ENCODE data around the gene CLCN4.

CLCN4 gene

GRCh38 chrX:10156199-10157031, at the start of gene CLCN4:
TSS of gene CLCN4 (plus strand) at chrX:10156975. CDS start at chrX:10185033, 28,058 bp downstream.
- no peak for DNase-seq

- no peak for DNase-seq
Observed at GRCh38 chrX:10107483-10107882, 49.3 kb upstream of the CLCN4 start.

DNA sequence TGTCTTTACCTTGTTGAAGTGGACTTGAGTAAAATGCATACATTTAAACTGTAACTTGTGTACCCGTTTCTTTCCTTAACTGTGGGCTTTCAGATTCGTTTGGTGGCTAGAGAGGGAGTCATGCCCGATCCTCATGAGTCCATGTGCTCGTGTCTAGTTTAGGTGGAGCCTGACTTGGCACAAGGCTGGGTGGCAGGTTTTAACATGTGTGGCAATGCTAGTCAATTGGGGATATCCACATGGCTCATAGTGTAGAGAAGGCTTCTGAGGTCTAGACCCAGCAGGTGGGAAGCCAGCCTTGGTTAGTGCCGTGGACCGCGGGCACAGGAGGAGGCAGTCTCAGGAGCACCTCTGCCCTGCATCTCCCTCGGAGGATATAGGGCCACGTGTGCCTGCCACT, 48.5 kb upstream of the CLCN4 start:
- DNase-seq = no peak

DNA sequence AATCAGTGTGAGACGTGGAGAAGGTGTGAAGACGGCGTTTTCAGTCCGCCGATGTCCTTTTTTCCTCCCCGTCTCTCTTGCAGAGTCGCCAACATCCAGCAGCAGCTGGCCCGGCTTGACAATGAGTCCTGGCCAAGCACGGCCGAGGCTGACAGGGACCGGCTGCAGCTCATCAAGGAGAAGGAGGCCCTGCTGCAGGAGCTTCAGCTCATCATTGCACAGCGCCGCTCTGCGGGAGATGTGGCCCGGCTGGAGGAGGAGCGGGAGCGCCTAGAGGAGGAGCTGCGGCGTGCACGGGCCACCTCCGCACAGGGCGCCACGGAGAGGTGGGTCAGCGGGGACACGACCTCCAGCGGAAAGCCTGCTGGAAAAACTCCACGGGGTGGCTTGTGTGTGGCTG, 47.1 kb upstream of the CLCN4 start:
- DNase-seq = no peak

- DNase-seq = no peak
Observed at GRCh38 chrX:10110316-10110935, 46.3 kb upstream of the CLCN4 start.

- DNase-seq = no peak
Observed at GRCh38 chrX:10110984-10111363, 45.8 kb upstream of the CLCN4 start.

DNA sequence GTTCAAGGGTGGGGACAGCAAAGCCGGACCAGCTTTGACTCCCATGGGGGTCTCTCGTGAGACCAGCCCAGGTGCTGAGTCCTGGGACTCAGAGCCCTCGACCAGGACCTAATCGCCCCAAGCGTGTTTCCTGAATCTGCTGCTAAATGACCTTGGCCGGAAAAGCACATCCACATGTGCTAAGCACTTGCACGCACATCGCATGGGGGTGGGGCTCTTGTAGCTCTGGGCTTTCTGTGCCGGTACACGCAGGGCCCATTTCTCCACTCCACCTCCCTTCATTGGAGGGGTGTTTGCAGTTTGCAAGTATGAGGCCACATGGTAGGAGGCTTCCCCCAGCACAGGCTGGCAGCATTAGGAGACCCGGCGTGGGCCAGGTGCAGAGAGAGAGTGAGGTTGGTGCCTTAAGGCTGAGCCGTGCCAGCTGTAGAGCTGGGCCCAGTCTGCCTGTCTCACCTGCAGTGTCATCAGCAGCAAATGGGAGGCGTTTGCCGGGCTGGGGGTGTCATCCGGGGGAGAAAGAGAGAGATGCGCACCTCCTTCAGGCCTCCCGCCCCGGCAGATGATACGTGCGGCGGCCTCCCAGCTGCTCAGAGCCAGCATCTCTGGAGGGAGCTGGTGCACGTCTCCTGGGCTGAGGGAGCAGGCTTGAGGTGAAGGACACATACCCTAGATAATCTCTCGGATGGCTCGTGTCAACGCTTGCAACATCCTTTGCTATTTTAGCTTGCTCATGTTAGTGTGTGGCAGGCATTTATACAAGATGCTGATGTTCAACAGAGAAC, 45.2 kb upstream of the CLCN4 start:
- no peak for DNase-seq

GRCh38 chrX:10112510-10112909, 44.3 kb upstream of the CLCN4 start:
- no peak for DNase-seq

- DNase-seq = no peak
Observed at GRCh38 chrX:10115082-10115481, 41.7 kb upstream of the CLCN4 start.

DNA sequence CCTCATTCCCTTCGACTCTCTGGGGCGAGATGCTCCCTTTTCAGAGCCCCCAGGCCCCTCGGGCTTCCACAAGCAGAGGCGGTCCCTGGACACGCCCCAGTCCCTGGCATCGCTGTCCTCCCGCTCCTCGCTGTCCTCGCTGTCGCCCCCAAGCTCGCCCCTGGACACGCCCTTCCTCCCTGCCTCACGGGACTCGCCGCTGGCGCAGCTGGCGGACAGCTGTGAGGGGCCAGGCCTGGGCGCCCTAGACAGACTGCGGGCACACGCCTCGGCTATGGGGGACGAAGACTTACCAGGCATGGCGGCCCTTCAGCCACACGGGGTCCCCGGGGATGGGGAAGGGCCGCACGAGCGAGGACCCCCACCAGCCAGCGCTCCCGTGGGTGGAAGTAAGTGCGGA, 39.5 kb upstream of the CLCN4 start:
- no peak for DNase-seq

GRCh38 chrX:10117864-10118377, 38.9 kb upstream of the CLCN4 start:
- DNase-seq = no peak

DNA sequence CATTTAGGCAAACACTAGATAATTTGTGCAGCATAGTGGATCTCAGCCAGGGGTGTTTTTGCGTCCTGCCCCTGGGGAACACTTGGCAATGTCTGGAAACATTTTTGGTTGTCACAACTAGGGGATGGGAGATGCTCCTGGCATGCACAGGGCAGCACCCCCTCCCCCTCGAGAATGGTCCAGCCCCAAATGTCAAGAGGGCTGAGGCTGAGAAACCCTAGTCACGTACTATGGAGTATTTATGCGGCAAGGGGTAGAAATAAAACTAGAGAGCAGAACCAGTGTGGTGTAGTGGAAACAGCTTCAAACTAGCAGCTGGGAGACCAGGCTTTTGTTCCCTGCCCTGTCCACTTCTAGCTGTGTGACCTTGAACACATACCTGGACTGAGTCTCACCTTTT, 38.2 kb upstream of the CLCN4 start:
- no peak for DNase-seq

DNA sequence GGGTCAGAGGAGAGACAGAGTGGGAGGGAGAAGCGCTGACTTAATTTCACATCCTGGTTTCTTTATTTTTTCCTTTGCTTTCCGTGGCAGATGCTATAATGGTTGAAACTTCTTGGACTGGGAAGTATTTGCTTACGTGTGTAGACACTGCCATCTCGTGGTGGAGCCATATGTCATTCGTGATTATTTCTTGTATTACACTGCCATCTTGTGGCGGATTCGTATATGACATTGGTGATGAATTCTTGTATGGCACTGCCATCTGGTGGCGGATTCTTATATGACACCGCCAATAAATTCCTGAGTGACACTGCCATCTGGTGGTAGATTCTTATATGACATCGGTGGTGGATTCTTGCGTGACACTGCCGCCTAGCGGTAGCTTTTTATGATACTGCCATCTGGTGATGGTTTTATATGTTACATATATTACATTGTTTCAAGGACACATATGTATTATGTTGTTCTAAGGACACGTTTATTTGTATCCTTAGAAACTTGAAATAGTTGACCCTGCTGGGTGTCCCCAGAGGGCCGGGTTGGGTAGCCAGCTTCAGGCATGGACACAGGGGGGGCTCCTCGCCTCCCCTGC, 37.3 kb upstream of the CLCN4 start:
- peak; percentile 62 for DNase-seq

- no peak for DNase-seq
Observed at GRCh38 chrX:10120331-10120730, 36.4 kb upstream of the CLCN4 start.

DNA sequence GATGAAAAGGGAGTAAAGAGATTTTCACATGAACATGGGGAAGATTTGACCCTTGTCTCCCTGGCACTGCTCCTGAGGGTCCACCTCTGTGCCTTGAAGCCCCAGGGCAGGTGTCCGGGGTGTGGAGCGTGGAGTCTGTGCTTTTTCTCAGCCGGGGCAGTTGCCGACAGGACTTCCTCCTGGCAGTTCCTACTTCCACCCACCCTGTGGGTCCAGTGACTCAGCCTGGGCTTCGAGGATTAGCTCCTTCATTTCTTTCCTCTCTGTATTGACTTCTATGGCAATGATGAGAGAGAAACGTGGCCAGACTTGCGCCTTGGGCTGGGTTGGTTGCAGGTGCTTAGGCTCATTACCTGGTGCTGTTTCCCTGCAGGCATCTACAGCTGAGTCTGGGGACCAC, 35.9 kb upstream of the CLCN4 start:
- no peak for DNase-seq

DNA sequence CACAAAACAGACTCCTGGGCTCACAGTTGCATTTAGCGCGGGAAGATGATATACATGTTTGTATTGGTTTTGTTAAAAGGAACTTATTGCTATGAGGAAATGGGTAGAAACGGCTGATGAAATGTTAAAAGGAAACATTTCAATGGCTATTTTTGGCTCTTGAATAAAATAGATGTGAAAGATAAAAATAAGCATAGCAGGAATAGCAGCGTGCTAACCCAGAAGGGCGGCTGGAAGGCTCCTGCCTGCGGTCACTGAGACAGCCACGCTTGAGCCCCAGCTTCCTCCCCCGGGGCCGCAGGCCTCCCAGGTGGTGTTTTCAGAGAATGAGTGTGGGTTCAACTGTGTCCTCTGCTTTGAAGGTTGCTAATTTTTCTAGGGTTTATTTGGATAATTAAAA, 35.0 kb upstream of the CLCN4 start:
- DNase-seq = no peak

DNA sequence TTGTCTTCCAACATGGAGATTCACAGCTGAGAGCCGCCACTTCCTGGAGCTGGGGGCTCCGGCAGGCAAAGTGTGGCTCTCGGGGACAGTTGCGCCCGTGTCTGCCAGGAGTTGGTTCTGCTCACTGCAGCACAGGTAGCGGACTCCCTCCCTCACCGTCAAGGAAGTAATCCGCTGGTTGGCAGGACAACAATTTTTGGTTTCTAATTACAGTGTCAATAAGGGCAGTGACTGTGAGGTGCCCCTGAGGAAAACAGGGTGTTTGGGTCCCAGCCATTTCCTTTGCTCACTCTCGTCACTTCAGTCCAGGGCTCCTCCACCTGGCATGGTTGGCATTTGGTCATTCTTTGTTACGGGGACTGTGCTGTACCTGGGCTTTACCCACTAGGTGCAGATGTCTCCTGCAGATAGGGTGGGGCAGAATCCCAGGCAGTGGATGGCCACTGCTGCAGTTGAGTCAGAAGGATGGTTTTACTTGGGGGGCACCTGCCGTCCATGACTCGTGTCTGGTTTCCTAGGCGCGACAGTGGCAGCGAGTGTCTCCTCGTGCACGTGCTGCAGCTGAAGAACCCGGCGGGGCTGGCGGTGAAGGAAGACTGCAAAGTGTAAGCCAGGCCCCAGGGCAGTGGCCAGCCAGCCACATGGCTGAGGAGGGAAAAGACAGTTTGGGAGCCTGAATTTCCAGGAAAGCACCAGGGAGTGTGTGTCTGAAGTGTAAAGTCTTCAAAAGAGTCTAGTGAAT, 32.1 kb upstream of the CLCN4 start:
- no peak for DNase-seq

DNA sequence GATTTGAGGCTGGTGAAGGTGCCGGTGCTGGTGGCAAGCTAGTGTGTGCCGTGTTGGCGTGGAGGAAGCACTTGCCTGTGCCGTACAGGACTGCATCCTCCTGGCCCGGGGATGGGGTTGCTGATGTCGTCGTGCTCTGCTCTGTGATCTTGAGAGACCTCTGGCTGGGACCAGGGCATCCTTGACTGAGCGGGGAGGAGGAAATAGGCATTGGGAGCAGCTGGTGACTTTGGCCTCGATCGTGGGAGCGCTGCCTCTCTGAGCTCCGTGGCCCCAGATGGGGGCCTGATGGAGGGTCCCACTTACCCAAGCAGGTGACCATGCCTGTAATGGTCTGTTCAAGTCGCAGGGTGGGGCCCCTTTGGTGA, 31.5 kb upstream of the CLCN4 start:
- no peak for DNase-seq

GRCh38 chrX:10126044-10126443, 30.7 kb upstream of the CLCN4 start:
- DNase-seq = no peak

- no peak for DNase-seq
Observed at GRCh38 chrX:10126834-10127233, 29.9 kb upstream of the CLCN4 start.

DNA sequence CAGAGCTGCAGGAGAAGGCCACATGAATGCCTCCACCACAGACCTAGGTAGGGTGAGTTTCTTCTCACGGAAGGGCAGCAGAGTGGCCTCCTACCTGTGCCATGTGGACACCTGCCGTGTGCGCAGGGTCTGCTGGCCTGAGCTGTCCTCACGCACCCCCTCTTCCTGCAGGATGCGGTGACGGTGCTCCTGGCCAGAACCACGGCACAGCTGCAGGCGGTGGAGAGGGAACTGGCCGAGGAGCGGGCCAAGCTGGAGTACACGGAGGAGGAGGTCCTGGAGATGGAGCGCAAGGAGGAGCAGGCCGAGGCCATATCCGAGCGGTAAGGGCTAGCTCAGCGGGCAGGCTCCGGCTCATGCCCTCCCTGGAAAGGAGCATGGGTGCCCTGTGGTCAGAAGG, 28.4 kb upstream of the CLCN4 start:
- DNase-seq = no peak

DNA sequence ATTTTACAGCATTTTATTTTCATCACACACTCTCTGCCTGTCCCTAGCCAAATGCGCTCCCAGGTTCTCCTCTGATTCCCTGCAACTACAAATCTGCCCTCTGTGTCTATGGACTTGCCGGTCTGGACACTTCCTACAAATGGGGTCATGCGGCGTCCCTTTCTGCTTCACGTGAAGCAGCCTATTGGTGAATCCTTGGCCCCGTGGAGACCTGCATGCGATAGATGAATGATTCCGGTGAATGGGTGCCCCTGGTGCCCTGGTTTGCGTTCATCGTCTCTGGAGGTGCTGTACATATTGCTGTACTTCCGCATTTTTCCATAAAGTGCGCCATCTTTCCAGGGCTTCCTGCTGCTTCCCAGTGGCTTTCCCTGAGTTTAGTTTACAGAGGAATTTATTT, 27.5 kb upstream of the CLCN4 start:
- no peak for DNase-seq

GRCh38 chrX:10130354-10130753, 26.4 kb upstream of the CLCN4 start:
- no peak for DNase-seq

Measured in EL (cell line).